GM12891 (cell line): ENCODE data around the gene PTPRD.

Source experiments
- DNase-seq: peaks from one replicate; pipeline ENCODE4 v3.0.0; 2011; ENCODE audit warnings: low spot score; ENCODE audit not compliant: insufficient read length
- FAIRE-seq: peaks from 2 replicates; lab custom pipeline; 2011; peaks lifted over from hg19 to GRCh38; lab: Jason Lieb, UNC
- PAX5 ChIP-seq: IDR thresholded peaks from 2 replicates; pipeline ENCODE4 v1.6.1; 2011; ENCODE audit warnings: low read length, moderate library complexity, mild to moderate bottlenecking; ENCODE audit not compliant: insufficient read depth, severe bottlenecking
- POLR2A ChIP-seq: IDR thresholded peaks from 2 replicates; pipeline ENCODE4 v1.6.1; 2011; ENCODE audit warnings: low read depth, low read length, control low read depth
- POLR2AphosphoS5 ChIP-seq: IDR thresholded peaks from 2 replicates; pipeline ENCODE4 v1.6.1; 2011; ENCODE audit warnings: low read depth, low read length, control low read depth
- POU2F2 ChIP-seq: IDR thresholded peaks from 2 replicates; pipeline ENCODE4 v1.6.1; 2011; ENCODE audit warnings: low read depth, mild to moderate bottlenecking, control low read depth, low read length, moderate library complexity
- SPI1 ChIP-seq: IDR thresholded peaks from 2 replicates; pipeline ENCODE4 v1.6.1; 2011; ENCODE audit warnings: low read depth, low read length, control low read depth
- TAF1 ChIP-seq: IDR thresholded peaks from 2 replicates; pipeline ENCODE4 v1.6.1; 2011; ENCODE audit warnings: low read depth, low read length, control low read depth

PTPRD gene

DNA sequence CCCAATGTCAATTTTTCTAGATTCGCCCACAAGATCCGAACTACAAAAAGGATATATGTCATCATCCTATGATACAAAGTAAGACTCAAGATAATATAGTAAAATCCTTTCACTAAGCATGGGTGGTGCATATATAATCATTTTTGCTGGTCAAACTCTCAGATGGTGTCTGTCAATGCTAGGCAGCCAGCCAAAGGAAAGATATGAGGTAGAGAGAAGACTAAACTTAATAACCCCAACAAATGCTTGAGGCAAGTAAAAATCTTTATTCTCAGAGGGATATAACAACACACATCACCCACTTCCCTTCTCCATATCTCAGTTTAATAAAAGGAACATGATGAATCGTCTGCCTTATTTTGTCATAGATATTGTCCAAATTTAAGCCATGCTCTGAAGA lies 1972.0 kb downstream of the PTPRD start:
- DNase-seq (no peak), FAIRE-seq (no peak)
- no peak for TF ChIP-seq PAX5
- TF ChIP-seq POU2F2: no peak
- no peak for TF ChIP-seq POLR2AphosphoS5
- TF ChIP-seq TAF1: no peak
- no peak for TF ChIP-seq SPI1
- TF ChIP-seq POLR2A: no peak

DNA sequence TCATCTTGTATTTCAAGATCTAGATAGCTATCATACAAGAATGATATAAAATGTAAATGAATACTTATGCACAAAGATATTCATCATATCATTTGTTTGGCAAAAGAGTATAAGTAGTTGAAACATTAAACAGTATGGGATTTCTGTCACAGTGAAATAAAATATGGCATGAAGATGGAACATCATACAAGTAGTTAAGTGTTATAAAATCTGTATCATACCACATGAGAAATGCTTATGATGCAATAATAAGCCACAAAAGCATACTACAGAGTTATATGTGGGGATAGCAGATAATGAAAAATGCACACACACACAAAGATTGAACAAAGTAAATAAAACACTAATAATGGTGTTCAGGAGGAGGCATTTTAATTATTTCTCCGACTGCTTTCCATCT lies 1975.2 kb downstream of the PTPRD start:
- DNase-seq (no peak), FAIRE-seq (no peak)
- no peak for TF ChIP-seq SPI1
- no peak for TF ChIP-seq PAX5
- TF ChIP-seq TAF1: no peak
- TF ChIP-seq POLR2AphosphoS5: no peak
- no peak for TF ChIP-seq POLR2A
- TF ChIP-seq POU2F2: no peak

DNA sequence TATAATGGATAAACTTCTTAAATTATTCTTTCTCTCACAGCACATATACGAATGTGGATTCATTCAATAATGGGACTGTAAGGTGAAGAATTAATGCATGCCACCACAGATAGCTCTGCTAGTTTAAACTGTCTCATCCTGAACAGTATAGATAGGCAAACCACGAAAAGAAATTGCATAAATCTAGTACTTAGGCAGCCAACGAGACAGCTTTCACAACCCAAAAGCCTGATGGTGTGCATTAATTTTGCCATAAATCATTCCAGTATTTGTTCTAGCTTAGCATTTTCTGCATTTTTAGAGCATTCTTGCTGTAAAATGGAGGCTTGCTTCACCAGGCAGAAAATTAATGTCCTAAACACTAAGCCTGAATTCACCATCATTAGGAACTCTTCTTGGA lies 1979.0 kb downstream of the PTPRD start:
- no peak for DNase-seq
- no peak for FAIRE-seq
- TF ChIP-seq SPI1: no peak
- TF ChIP-seq PAX5: no peak
- TF ChIP-seq POU2F2: no peak
- TF ChIP-seq TAF1: no peak

DNA sequence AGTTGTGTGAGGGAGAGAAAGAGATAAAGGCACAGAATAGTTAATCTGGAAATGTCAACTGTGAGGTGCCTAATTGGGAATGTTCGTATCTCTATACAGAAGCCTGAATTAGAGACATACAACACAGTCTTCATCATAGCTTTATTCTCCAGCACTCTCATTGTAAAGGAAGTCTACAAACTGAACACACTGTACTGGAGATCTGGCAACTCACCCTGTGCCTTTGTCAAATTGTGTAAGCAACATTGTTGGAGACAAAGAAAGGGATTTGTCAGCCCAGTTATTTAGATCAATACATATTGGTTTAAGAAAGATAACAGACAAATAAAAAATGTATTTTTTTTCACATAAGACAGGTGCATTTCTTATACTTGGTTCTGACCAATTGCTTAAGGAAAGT lies 1980.3 kb downstream of the PTPRD start:
- TF ChIP-seq PAX5 (no peak), TAF1 (no peak), SPI1 (no peak), POU2F2 (no peak), POLR2AphosphoS5 (no peak), POLR2A (no peak)
- FAIRE-seq: no peak
- DNase-seq: no peak

DNA sequence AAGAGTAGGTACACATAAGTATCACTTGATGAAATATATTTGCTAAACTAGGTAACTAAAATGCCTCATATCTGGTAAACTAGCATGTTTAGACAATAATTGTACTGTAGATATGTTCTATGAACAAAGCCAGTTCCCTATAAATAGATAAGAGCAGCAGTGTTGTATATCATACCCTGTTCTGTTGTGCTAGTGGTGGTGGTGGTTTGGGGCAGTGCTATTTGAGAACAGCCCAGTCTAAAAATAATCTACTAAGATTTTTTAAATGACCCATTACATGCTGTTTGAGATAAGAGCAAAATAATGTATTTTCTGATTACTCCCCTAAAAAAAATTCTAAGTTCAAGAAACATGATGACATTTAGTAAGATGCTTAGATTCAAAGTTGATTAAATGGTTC lies 1984.0 kb downstream of the PTPRD start:
- no peak for FAIRE-seq
- no peak for DNase-seq
- no peak for TF ChIP-seq PAX5
- no peak for TF ChIP-seq SPI1
- no peak for TF ChIP-seq TAF1
- no peak for TF ChIP-seq POU2F2
- TF ChIP-seq POLR2AphosphoS5: no peak
- TF ChIP-seq POLR2A: no peak

- no peak for TF ChIP-seq POLR2A
- FAIRE-seq (no peak), DNase-seq (no peak)
These were observed 1984.7 kb downstream of the PTPRD start for GRCh38 chr9:8627976-8628679.

- TF ChIP-seq TAF1 (no peak), POLR2AphosphoS5 (no peak), SPI1 (no peak), POU2F2 (no peak), POLR2A (no peak), PAX5 (no peak)
- no peak for FAIRE-seq
These were observed 1989.9 kb downstream of the PTPRD start for GRCh38 chr9:8622871-8623270.

DNA sequence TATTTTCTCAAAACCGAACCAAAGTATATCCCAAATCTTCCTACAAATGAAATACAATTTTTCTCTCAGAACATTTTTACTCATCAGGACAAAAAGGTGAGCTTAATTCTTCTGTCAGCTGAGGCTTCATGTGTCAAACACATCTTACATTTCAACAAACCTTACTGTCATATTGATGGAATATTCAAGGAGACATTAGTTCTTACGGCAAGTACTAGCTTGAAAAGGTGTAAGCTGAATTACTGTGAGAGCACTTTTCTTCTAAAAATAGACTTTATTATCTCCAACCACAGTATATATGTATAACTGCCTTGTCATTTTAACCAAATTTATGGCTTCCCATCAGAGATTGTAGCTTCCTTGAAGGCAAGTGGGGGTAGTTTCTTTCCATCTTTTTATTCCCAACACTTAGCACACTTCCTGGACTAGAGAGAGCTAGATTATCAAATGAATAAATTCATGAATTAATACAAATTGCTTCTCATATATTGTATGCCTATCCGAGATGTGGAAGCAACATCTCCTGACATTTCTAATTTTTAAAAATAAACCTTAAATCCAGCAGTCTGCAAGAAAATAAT lies 1990.5 kb downstream of the PTPRD start:
- no peak for TF ChIP-seq PAX5
- TF ChIP-seq SPI1: no peak
- no peak for TF ChIP-seq POLR2A
- TF ChIP-seq POLR2AphosphoS5: no peak
- no peak for TF ChIP-seq TAF1
- TF ChIP-seq POU2F2: no peak
- DNase-seq: no peak
- no peak for FAIRE-seq

More at GRCh38 chr9:8622871-8623270, 1989.9 kb downstream of the PTPRD start:
- no peak for DNase-seq

DNA sequence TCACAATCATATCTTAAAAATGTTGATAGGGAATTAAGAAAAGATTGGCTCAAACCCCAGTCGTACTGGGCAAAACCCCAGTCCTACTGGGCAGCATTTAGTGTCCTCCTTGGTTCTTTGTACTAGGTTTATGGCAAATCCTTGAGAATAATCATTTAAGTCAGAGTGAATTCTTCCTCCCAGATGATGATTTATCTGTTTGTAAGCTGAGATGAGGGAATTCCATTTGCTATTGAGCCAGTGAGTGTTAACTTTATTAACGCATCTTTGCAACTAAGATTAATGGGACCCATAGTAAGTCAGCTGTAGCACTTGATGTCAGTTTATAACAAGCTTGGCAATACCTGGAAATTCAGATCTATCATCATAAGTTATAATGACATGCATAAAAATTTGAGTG lies 1991.4 kb downstream of the PTPRD start:
- no peak for TF ChIP-seq TAF1
- no peak for TF ChIP-seq POLR2A
- TF ChIP-seq POU2F2: no peak
- TF ChIP-seq SPI1: no peak
- TF ChIP-seq POLR2AphosphoS5: no peak
- TF ChIP-seq PAX5: no peak
- FAIRE-seq (no peak), DNase-seq (no peak)

GRCh38 chr9:8616414-8616813 lies 1996.4 kb downstream of the PTPRD start:
- DNase-seq: no peak
- FAIRE-seq: no peak

More at GRCh38 chr9:8616414-8616813, 1996.4 kb downstream of the PTPRD start:
- no peak for TF ChIP-seq POLR2AphosphoS5
